GM21367 (cell line): ENCODE data around the gene PLD4.
"Not testable (repeated sequence)": the region's sequence is repeated elsewhere in the genome, so short reads cannot be mapped to it uniquely, and the experiment has no call there.

ENCODE experiments used
- ATAC-seq: cut with Tn5 transposase; IDR thresholded peaks from one replicate; pipeline ENCODE4 v1.9.1; 2021; ENCODE audit not compliant: unreplicated experiment

The PLD4 gene

GRCh38 chr14:104885973-104886689 is 38.5 kb upstream of the PLD4 start:
- no peak for ATAC-seq

- no peak for ATAC-seq
Observed at GRCh38 chr14:104886690-104887622, 37.7 kb upstream of the PLD4 start.

GRCh38 chr14:104887623-104888488 is 36.8 kb upstream of the PLD4 start:
- ATAC-seq: no peak

- ATAC-seq: no peak
Observed at GRCh38 chr14:104888489-104889374, 35.9 kb upstream of the PLD4 start.

GRCh38 chr14:104889375-104889757 is 35.3 kb upstream of the PLD4 start:
- no peak for ATAC-seq

- ATAC-seq: not testable (repeated sequence)
Observed at GRCh38 chr14:104890292-104890691, 34.4 kb upstream of the PLD4 start.

- ATAC-seq: no peak
Observed at GRCh38 chr14:104891121-104891551, 33.5 kb upstream of the PLD4 start.

GRCh38 chr14:104891664-104892530 is 32.8 kb upstream of the PLD4 start:
- no peak for ATAC-seq

GRCh38 chr14:104892531-104893434 is 31.9 kb upstream of the PLD4 start:
- no peak for ATAC-seq

GRCh38 chr14:104893435-104894207 is 31.1 kb upstream of the PLD4 start:
- ATAC-seq: no peak

GRCh38 chr14:104894331-104895206 is 30.1 kb upstream of the PLD4 start:
- ATAC-seq: no peak

- no peak for ATAC-seq
Observed at GRCh38 chr14:104895207-104895785, 29.4 kb upstream of the PLD4 start.

- no peak for ATAC-seq
Observed at GRCh38 chr14:104895786-104896661, 28.7 kb upstream of the PLD4 start.

- ATAC-seq: no peak
Observed at GRCh38 chr14:104897330-104898194, 27.1 kb upstream of the PLD4 start.
